H1 (cell line): ENCODE measurements around the gene RELN. TPM values are rescaled to one million over a fixed set of nuclear protein-coding genes. Genes with fewer than 3 reads are reported as not detected.

Experiments
- CTCF ChIA-PET: fragments of 300-600 bp; sonication (Branson Sonifier 250); formaldehyde crosslinking; loops from one replicate; lab custom pipeline; 2021; ENCODE audit not compliant: partially characterized antibody; lab: Charles Lee
- POLR2A ChIA-PET: fragments of 300-600 bp; sonication (Branson Sonifier 250); formaldehyde crosslinking; loops from one replicate; lab custom pipeline; 2021; ENCODE audit warnings: inconsistent platforms; ENCODE audit not compliant: partially characterized antibody; lab: Charles Lee
- DNase-seq, 2 experiments: peaks; one replicate each; pipeline versions ENCODE4 v3.0.0 to v3.0.0-alpha.2; 2010 to 2022; ENCODE audit warnings: low spot score in 2 of 2, low read depth in 1 of 2, mixed read lengths in 1 of 2
- FAIRE-seq: peaks from 2 replicates; lab custom pipeline; 2011; peaks lifted over from hg19 to GRCh38; lab: Jason Lieb, UNC
- H2AFZ ChIP-seq: 2 replicates; pipeline ENCODE4 v1.8.1; 2012; ENCODE audit warnings: low read length, inconsistent platforms
- H2AK5ac ChIP-seq: 2 replicates; pipeline ENCODE4 v1.6.1; 2013; ENCODE audit warnings: low read depth, low read length
- H2BK120ac ChIP-seq: replicated peaks from 2 replicates; pipeline ENCODE3; 2013; ENCODE audit warnings: low read depth, low read length, inconsistent platforms
- H2BK12ac ChIP-seq: 2 replicates; pipeline ENCODE4 v1.6.1; 2013; ENCODE audit warnings: low read depth, low read length
- H2BK15ac ChIP-seq: 2 replicates; pipeline ENCODE4 v1.6.1; 2013; ENCODE audit warnings: low read length
- H2BK20ac ChIP-seq: 2 replicates; pipeline ENCODE4 v1.6.1; 2013; ENCODE audit warnings: low read length
- H2BK5ac ChIP-seq: 2 replicates; pipeline ENCODE4 v1.6.1; 2013; ENCODE audit warnings: low read depth, low read length
- H3K14ac ChIP-seq: 2 replicates; pipeline ENCODE4 v1.6.1; 2013; ENCODE audit warnings: inconsistent platforms; ENCODE audit not compliant: insufficient read length
- H3K18ac ChIP-seq: 2 replicates; pipeline ENCODE4 v1.6.1; 2013; ENCODE audit warnings: low read length; ENCODE audit errors: extremely low read depth
- H3K23ac ChIP-seq: 2 replicates; pipeline ENCODE4 v1.6.1; 2013; ENCODE audit warnings: inconsistent platforms; ENCODE audit not compliant: insufficient read length
- H3K23me2 ChIP-seq: 2 replicates; pipeline ENCODE4 v1.6.1; 2013; ENCODE audit warnings: low read depth, low read length
- H3K27ac ChIP-seq: 2 replicates; pipeline ENCODE4 v1.6.1; 2011; ENCODE audit warnings: low read depth, low read length, inconsistent platforms
- H3K27me3 ChIP-seq, 4 experiments: replicated peaks in 1 of 4; 1 replicate in 1 of 4; 2 replicates in 3 of 4; pipeline versions ENCODE4 v1.6.1 to v1.8.1; 2011 to 2013; ENCODE audit warnings: low read length in 3 of 4, mild to moderate bottlenecking in 3 of 4, inconsistent platforms in 2 of 4, mixed read lengths in 2 of 4, moderate library complexity in 1 of 4; ENCODE audit not compliant: control insufficient read depth in 3 of 4, insufficient read depth in 3 of 4; ENCODE audit errors: extremely low read depth in 1 of 4
- H3K36me3 ChIP-seq, 4 experiments: 2 replicates each; pipeline versions ENCODE4 v1.6.1 to v1.8.1; 2011 to 2013; ENCODE audit warnings: mild to moderate bottlenecking in 4 of 4, low read length in 3 of 4, moderate library complexity in 2 of 4, control low read depth in 1 of 4, inconsistent platforms in 1 of 4; ENCODE audit not compliant: insufficient read depth in 4 of 4, control insufficient read depth in 2 of 4
- H3K4ac ChIP-seq: replicated peaks from 2 replicates; pipeline ENCODE3; 2013; ENCODE audit warnings: low read length, low read depth, mixed read lengths, inconsistent platforms; ENCODE audit not compliant: insufficient read length
- H3K4me1 ChIP-seq, 4 experiments: replicated peaks in 1 of 4; 1 replicate in 1 of 4; 2 replicates in 3 of 4; pipeline versions ENCODE4 v1.6.1 to v1.8.1; 2011 to 2013; ENCODE audit warnings: low read length in 3 of 4, inconsistent platforms in 2 of 4, mixed read lengths in 1 of 4; ENCODE audit not compliant: insufficient read depth in 4 of 4, control insufficient read depth in 3 of 4
- H3K4me2 ChIP-seq, 2 experiments: 2 replicates each; pipeline versions ENCODE4 v1.6.1 to v1.8.1; 2011 to 2013; ENCODE audit warnings: low read depth in 2 of 2, low read length in 2 of 2, control low read depth in 1 of 2, inconsistent platforms in 1 of 2, mild to moderate bottlenecking in 1 of 2; ENCODE audit not compliant: insufficient read depth in 1 of 2
- H3K4me3 ChIP-seq, 4 experiments: fragments of 200-600, 300-600 bp in 1 of 4; sonication (generic), shearing (Covaris generic), sonication (Bioruptor Twin) in 1 of 4; 2 replicates each; pipeline versions ENCODE4 v1.5.1 to v1.8.1; 2011 to 2016; ENCODE audit warnings: low read length in 4 of 4, low read depth in 3 of 4, control low read depth in 2 of 4, inconsistent platforms in 2 of 4, mild to moderate bottlenecking in 2 of 4, mixed read lengths in 1 of 4, moderate library complexity in 1 of 4; ENCODE audit not compliant: insufficient read depth in 2 of 4; ENCODE audit errors: extremely low read depth in 1 of 4
- H3K56ac ChIP-seq: replicated peaks from 2 replicates; pipeline ENCODE3; 2013; ENCODE audit warnings: low read depth, mild to moderate bottlenecking, mixed read lengths, low read length, inconsistent platforms; ENCODE audit not compliant: insufficient read length
- H3K79me1 ChIP-seq: 2 replicates; pipeline ENCODE4 v1.6.1; 2013; ENCODE audit warnings: low read depth, low read length, control low read depth
- H3K79me2 ChIP-seq, 2 experiments: 2 replicates each; pipeline versions ENCODE4 v1.6.1 to v1.8.1; 2012 to 2013; ENCODE audit warnings: low read length in 2 of 2, mild to moderate bottlenecking in 2 of 2, inconsistent platforms in 1 of 2; ENCODE audit not compliant: insufficient read depth in 2 of 2, control insufficient read depth in 1 of 2
- H3K9ac ChIP-seq, 4 experiments: replicated peaks in 1 of 4; 1 replicate in 1 of 4; 2 replicates in 3 of 4; pipeline versions ENCODE4 v1.6.1 to v1.8.1; 2011 to 2013; ENCODE audit warnings: low read depth in 3 of 4, low read length in 3 of 4, control low read depth in 2 of 4, mild to moderate bottlenecking in 2 of 4, moderate library complexity in 2 of 4, inconsistent platforms in 1 of 4; ENCODE audit errors: extremely low read depth in 1 of 4
- H3K9me3 ChIP-seq, 2 experiments: 2 replicates each; pipeline versions ENCODE4 v1.6.1 to v1.8.1; 2012 to 2013; ENCODE audit warnings: mild to moderate bottlenecking in 2 of 2, moderate library complexity in 2 of 2, control low read depth in 1 of 2, inconsistent platforms in 1 of 2, low read depth in 1 of 2, low read length in 1 of 2, mixed read lengths in 1 of 2; ENCODE audit not compliant: insufficient read depth in 2 of 2
- H4K20me1 ChIP-seq, 2 experiments: replicated peaks in 1 of 2; 2 replicates each; pipeline versions ENCODE3 to v1.8.1; 2011 to 2013; ENCODE audit warnings: inconsistent platforms in 2 of 2, low read length in 2 of 2, mild to moderate bottlenecking in 1 of 2; ENCODE audit not compliant: insufficient read depth in 2 of 2, control insufficient read depth in 1 of 2
- H4K5ac ChIP-seq: 2 replicates; pipeline ENCODE4 v1.6.1; 2013; ENCODE audit warnings: low read length, low read depth, mixed read lengths, inconsistent platforms; ENCODE audit not compliant: insufficient read length
- H4K8ac ChIP-seq: 2 replicates; pipeline ENCODE4 v1.8.0; 2013; ENCODE audit warnings: mild to moderate bottlenecking, moderate library complexity, low read length, inconsistent platforms; ENCODE audit not compliant: insufficient read depth; ENCODE audit errors: extremely low read depth
- H4K91ac ChIP-seq: replicated peaks from 2 replicates; pipeline ENCODE3; 2013; ENCODE audit warnings: low read length, mixed read lengths, inconsistent platforms; ENCODE audit not compliant: insufficient read length
- NANOG ChIP-seq: IDR thresholded peaks from 2 replicates; pipeline ENCODE4 v1.6.1; 2011; ENCODE audit warnings: low read length, low read depth, mild to moderate bottlenecking, inconsistent platforms; ENCODE audit not compliant: insufficient read depth, poor library complexity, severe bottlenecking
- RNF2 ChIP-seq: fragments of 200-900, 300-1000 bp; sonication (generic); IDR thresholded peaks from 2 replicates; pipeline ENCODE4 v1.7.1; 2016; ENCODE audit warnings: borderline replicate concordance, low read depth, mild to moderate bottlenecking, antibody characterized with exemption, low read length; ENCODE audit not compliant: poor library complexity, severe bottlenecking; ENCODE audit errors: missing control alignments
- SIN3A ChIP-seq, 2 experiments: IDR thresholded peaks in 1 of 2; conservative IDR thresholded peaks in 1 of 2; 2 replicates each; pipeline ENCODE4 v1.6.1; 2011 to 2012; ENCODE audit warnings: low read length in 2 of 2, improper control_type of control experiment in 1 of 2, low read depth in 1 of 2, mild to moderate bottlenecking in 1 of 2
- SIRT6 ChIP-seq: IDR thresholded peaks from one replicate; pipeline ENCODE4 v1.7.1; 2012; ENCODE audit warnings: low read length, inconsistent platforms
- SP1 ChIP-seq: IDR thresholded peaks from 2 replicates; pipeline ENCODE4 v1.6.1; 2011; ENCODE audit warnings: low read depth, low read length
- TAF7 ChIP-seq: optimal IDR thresholded peaks from 2 replicates; pipeline ENCODE3; 2011; ENCODE audit warnings: low read depth, mild to moderate bottlenecking, inconsistent platforms, low read length, moderate library complexity, borderline replicate concordance
- TEAD4 ChIP-seq: IDR thresholded peaks from 2 replicates; pipeline ENCODE4 v1.6.1; 2012; ENCODE audit warnings: low read depth, low read length, inconsistent platforms, mixed read lengths
- WGBS, 2 experiments: shearing (Covaris generic) in 1 of 2; methylation state at CpG; one replicate each; pipeline versions ENCODE4 v1.1.6 to v1.1.7; 2013 to 2015; ENCODE audit warnings: low lambda C conversion rate in 2 of 2, mixed read lengths in 2 of 2, inconsistent platforms in 1 of 2, low coverage in 1 of 2, missing lambda C conversion rate in 1 of 2; ENCODE audit not compliant: insufficient replicate concordance in 2 of 2, insufficient coverage in 1 of 2, insufficient read length in 1 of 2; ENCODE audit errors: extremely low coverage in 1 of 2, missing lambda C conversion rate in 1 of 2; 5-methylcytosine and 5-hydroxymethylcytosine counted together
- polyA plus RNA-seq, 7 experiments: library from polyadenylated mRNA; depleted of rRNA in 3 of 7; stranded (reverse) in 5 of 7; unstranded in 2 of 7; fragments of >200 nt in 5 of 7; fragments of 200-250 nt in 2 of 7; gene quantifications; 1 replicate in 5 of 7; 2 replicates in 1 of 7; 4 replicates in 1 of 7; pipeline versions ENCODE4 v1.2.1 to v1.2.3, GENCODE V29; 2011 to 2013; ENCODE audit warnings: missing spikeins in 2 of 7, mixed read lengths in 2 of 7
- total RNA-seq: library from RNA; stranded (reverse); fragmentation: NEBNext Ultra II Directional; extraction: Animal tissue kit (Norgen Biotek cat#: 25700); gene quantifications from 2 replicates; pipeline ENCODE4 v1.2.1, GENCODE V29; 2021
- TF ChIP-seq, protein P1 (sequence below): IDR thresholded peaks from 2 replicates; pipeline ENCODE4 v1.6.1; 2011; ENCODE audit warnings: low read depth, mild to moderate bottlenecking, low read length; ENCODE audit not compliant: insufficient read depth

RELN gene
- total and polyA plus RNA-seq, 2 of the 8 experiments (the other 6 are each of a cell fraction or from before 2014, with no cell fraction given): 0.03 to 0.07 TPM

DNA sequence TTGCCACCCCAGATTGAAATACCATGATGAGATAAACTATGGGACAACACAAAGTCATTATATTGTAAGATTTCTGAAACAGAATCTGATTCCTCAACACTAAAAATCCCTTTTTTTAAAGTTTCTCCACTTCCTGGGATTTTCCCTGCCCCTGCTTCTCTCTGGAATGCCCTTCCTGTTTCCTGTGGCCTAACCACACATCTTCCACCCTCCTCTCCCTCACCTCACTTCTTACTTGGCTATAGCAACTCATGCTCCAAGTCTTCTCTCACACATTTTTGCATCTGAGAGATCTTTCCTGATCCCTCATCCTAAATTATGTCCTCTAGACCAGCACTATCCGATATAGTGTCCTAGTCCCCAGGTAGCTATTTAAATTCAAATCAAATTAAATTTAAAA, 4.1 kb upstream of the RELN start:
- H3K27me3 ChIP-seq: peaks cover 9 to 31% (median 29%) of the 10 kb centered on the region in 4 experiments
- H3K4me3 ChIP-seq: no peak overlapping the region
- no peak overlapping the region for H3K4me2 ChIP-seq

More for the DNA sequence above, 4.1 kb upstream of the RELN start:
- H3K27ac ChIP-seq: no peak overlapping the region
- H2BK20ac ChIP-seq: no peak overlapping the region
- peaks cover 14% of the 10 kb centered on the region for H3K23me2 ChIP-seq
- POLR2A ChIA-PET: no interaction called here
- no peak overlapping the region for H2BK15ac ChIP-seq
- no peaks in the 10 kb centered on the region for H4K20me1 ChIP-seq
- no peak overlapping the region for H2AK5ac ChIP-seq
- H3K9me3 ChIP-seq: no peaks in the 10 kb centered on the region
- H3K23ac ChIP-seq: no peak overlapping the region
- no peak overlapping the region for H3K14ac ChIP-seq
- H4K5ac ChIP-seq: no peak overlapping the region
- FAIRE-seq (no peak), DNase-seq (no peak)
- H4K91ac ChIP-seq: no peak overlapping the region
- H2BK5ac ChIP-seq: no peak overlapping the region
- no peak overlapping the region for H2BK120ac ChIP-seq
- H3K56ac ChIP-seq: no peak overlapping the region
- no peaks in the 10 kb centered on the region for H3K79me2 ChIP-seq
- 93% methylated on average over 1 of the region's 1 CpG; no CpG with 5 or more reads in 1 of the 2 experiments for WGBS, 2 experiments
- H3K36me3 ChIP-seq: no peaks in the 10 kb centered on the region
- no peak overlapping the region for H3K18ac ChIP-seq
- no peaks in the 10 kb centered on the region for H3K79me1 ChIP-seq
- H3K4ac ChIP-seq: no peak overlapping the region
- H2BK12ac ChIP-seq: no peak overlapping the region
- no peak overlapping the region for H4K8ac ChIP-seq
- TF ChIP-seq SP1 (no peak), SIN3A (conservative IDR thresholded peaks at IDR 0.05 in 1 of 2, IDR thresholded peaks at IDR 0.05 in 1 of 2; ENCODE audit: low read depth in 1 of 2, low read length in 2 of 2) (no peak), RNF2 (no peak), TAF7 (no peak), SIRT6 (no peak), TEAD4 (no peak), NANOG (no peak)
- TF ChIP-seq, protein P1, sequence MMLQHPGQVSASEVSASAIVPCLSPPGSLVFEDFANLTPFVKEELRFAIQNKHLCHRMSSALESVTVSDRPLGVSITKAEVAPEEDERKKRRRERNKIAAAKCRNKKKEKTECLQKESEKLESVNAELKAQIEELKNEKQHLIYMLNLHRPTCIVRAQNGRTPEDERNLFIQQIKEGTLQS: no peak
- CTCF ChIA-PET: interaction anchor here (1.1 kb wide), 1 partner anchor 9 kb away, joined by 3 read pairs; no protein-coding TSS in a partner anchor
- no peak overlapping the region for H2AFZ ChIP-seq
- peaks cover 0 to 2% (median 0%) of the 10 kb centered on the region in 4 experiments; a peak in 1 of 7 replicates for H3K4me1 ChIP-seq
- H3K9ac ChIP-seq: no peak overlapping the region
